ENCODE data around the gene SBNO1. TPM values are rescaled to one million over a fixed set of nuclear protein-coding genes. Genes with fewer than 3 reads are reported as not detected.

Gene SBNO1
- polyA plus RNA-seq, 3 donors, result 5.6 to 16.9 (median 11.4) TPM

DNA sequence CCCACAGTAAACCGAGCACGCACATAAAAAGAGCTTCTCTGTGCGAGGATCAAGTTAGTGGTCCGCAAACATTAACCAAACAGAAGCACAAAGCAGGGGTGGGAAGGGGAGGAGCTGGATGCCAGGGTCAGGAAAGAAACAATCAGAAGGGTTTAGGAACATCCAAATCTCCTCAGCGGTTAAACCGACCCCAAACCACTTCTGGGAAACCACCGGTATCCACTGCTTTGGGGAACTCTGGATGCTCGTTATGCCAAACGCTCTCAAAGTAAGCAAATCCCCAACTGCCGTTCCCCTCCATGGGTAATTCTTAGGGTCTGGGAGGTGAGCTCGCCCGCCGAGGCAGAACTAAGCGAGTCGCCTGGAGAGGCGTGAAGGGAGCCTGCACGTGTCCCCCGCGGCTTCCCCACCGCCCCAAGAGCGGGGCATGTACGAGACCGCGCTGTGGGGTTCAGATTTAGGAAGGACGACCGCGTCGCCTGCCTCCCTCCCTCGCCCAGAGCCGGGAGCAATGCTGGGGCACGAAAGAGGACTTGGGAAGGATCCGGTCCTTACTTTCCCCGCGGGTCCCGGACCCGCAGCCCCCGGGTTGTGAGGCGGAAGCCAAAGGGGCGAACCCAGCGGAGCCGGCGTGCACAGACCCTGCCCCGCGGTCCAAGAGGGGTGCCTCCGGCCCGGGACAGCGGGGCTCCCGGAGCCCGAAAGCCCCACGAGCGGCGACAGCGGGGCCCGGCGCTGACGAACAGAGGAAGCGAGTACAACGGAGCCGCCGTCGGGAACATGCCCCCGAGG, 711 bp downstream of the SBNO1 start:
- no peaks in the 10 kb centered on the region for H3K27me3 ChIP-seq (ENCODE audit: control insufficient read depth in 2 of 2, insufficient read depth in 2 of 2, low read length in 2 of 2)
- H2AFZ ChIP-seq (ENCODE audit: insufficient read depth, low read depth, low read length, poor library complexity, severe bottlenecking), result peak overlapping the region; percentile 92
- peak overlapping the region; percentile 93 to 96 for H3K27ac ChIP-seq (ENCODE audit: low read depth in 1 of 2, low read length in 2 of 2)
- peaks cover 0 to 5% of the 10 kb centered on the region in 2 donors for H3K36me3 Mint-ChIP-seq
- H3K27me3 Mint-ChIP-seq (ENCODE audit: low read depth in 3 of 3), result peaks cover 0 to 2% (median 2%) of the 10 kb centered on the region in 3 donors
- peak overlapping the region; percentile 78 to 89 (median 87) for H3K4me3 ChIP-seq (replicated peaks in 1 of 3; ENCODE audit: low read depth in 2 of 3, low read length in 3 of 3)
- TF ChIP-seq, protein P1, sequence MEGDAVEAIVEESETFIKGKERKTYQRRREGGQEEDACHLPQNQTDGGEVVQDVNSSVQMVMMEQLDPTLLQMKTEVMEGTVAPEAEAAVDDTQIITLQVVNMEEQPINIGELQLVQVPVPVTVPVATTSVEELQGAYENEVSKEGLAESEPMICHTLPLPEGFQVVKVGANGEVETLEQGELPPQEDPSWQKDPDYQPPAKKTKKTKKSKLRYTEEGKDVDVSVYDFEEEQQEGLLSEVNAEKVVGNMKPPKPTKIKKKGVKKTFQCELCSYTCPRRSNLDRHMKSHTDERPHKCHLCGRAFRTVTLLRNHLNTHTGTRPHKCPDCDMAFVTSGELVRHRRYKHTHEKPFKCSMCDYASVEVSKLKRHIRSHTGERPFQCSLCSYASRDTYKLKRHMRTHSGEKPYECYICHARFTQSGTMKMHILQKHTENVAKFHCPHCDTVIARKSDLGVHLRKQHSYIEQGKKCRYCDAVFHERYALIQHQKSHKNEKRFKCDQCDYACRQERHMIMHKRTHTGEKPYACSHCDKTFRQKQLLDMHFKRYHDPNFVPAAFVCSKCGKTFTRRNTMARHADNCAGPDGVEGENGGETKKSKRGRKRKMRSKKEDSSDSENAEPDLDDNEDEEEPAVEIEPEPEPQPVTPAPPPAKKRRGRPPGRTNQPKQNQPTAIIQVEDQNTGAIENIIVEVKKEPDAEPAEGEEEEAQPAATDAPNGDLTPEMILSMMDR (IDR thresholded peaks at IDR 0.05), result no peak
- intact Hi-C loops (cut with micrococcal nuclease), result loop anchor here (2.0 to 10.0 kb wide), 4 partner anchors 19 to 389 kb away; partner anchors contain the start of genes KMT5A (in 1 of the 2) and OGFOD2 (in 1 of the 2)
- H3K79me2 ChIP-seq (ENCODE audit: insufficient read depth, low read length), result peaks cover 57% of the 10 kb centered on the region
- H3K9ac ChIP-seq (ENCODE audit: insufficient read depth, low read length, poor library complexity, severe bottlenecking), result peak overlapping the region; percentile 92
- no peaks in the 10 kb centered on the region for H3K9me3 Mint-ChIP-seq
- under 1% methylated on average over 55 of the region's 62 CpGs for WGBS (ENCODE audit: insufficient coverage)
- H3K4me2 ChIP-seq (replicated peaks; ENCODE audit: extremely low read depth, low read length, poor library complexity, severe bottlenecking), result peak overlapping the region; percentile 99
- peaks cover 18% of the 10 kb centered on the region for H3K4me1 Mint-ChIP-seq
- H3K9me3 ChIP-seq (replicated peaks in 1 of 2; ENCODE audit: control insufficient read depth in 1 of 2, insufficient read depth in 1 of 2, low read length in 2 of 2), result no peaks in the 10 kb centered on the region
- H3K4me3 Mint-ChIP-seq, result peak overlapping the region; percentile 91 to 94
- H3K4me1 ChIP-seq (ENCODE audit: control insufficient read depth in 1 of 2, insufficient read depth in 2 of 2, low read length in 2 of 2), result peaks cover 25 to 28% of the 10 kb centered on the region in 2 donors
- H3K27ac Mint-ChIP-seq, result peak overlapping the region; percentile 74 to 98 (median 92)
- H4K20me1 ChIP-seq (ENCODE audit: insufficient read depth, low read length), result peaks cover 53% of the 10 kb centered on the region
- peak in 1 of 3 donors; percentile 31 for DNase-seq
- no peaks in the 10 kb centered on the region for H3K36me3 ChIP-seq (replicated peaks in 1 of 2; ENCODE audit: control insufficient read depth in 1 of 2, insufficient read depth in 2 of 2, low read length in 2 of 2)

GRCh38 chr12:123363390-123363739, 1.3 kb downstream of the SBNO1 start:
- Histone ChIP-seq H3K9ac (ENCODE audit: insufficient read depth, low read length, poor library complexity, severe bottlenecking) (peak overlapping the region; percentile 92), H3K79me2 (ENCODE audit: insufficient read depth, low read length) (peaks cover 63% of the 10 kb centered on the region), H3K36me3 (replicated peaks in 1 of 2; ENCODE audit: control insufficient read depth in 1 of 2, insufficient read depth in 2 of 2, low read length in 2 of 2) (no peaks in the 10 kb centered on the region), H3K4me1 (ENCODE audit: control insufficient read depth in 1 of 2, insufficient read depth in 2 of 2, low read length in 2 of 2) (peaks cover 25 to 28% of the 10 kb centered on the region in 2 donors), H3K27me3 (ENCODE audit: control insufficient read depth in 2 of 2, insufficient read depth in 2 of 2, low read length in 2 of 2) (no peaks in the 10 kb centered on the region), H3K27ac (ENCODE audit: low read depth in 1 of 2, low read length in 2 of 2) (peak overlapping the region; percentile 82 to 93), H3K4me3 (replicated peaks in 1 of 3; ENCODE audit: low read depth in 2 of 3, low read length in 3 of 3) (peak overlapping the region; percentile 78 to 89 (median 87)), H3K9me3 (replicated peaks in 1 of 2; ENCODE audit: control insufficient read depth in 1 of 2, insufficient read depth in 1 of 2, low read length in 2 of 2) (no peaks in the 10 kb centered on the region), H4K20me1 (ENCODE audit: insufficient read depth, low read length) (peaks cover 59% of the 10 kb centered on the region), H3K4me2 (replicated peaks; ENCODE audit: extremely low read depth, low read length, poor library complexity, severe bottlenecking) (peak overlapping the region; percentile 99), H2AFZ (ENCODE audit: insufficient read depth, low read depth, low read length, poor library complexity, severe bottlenecking) (peak overlapping the region; percentile 92)
- intact Hi-C loops (cut with micrococcal nuclease), result loop anchor here (2.0 to 10.0 kb wide), 2 partner anchors 67 to 389 kb away; partner anchors contain the start of gene OGFOD2 (in 1 of the 2)
- H3K4me1 Mint-ChIP-seq, result peaks cover 18% of the 10 kb centered on the region
- peaks cover 0 to 2% (median 2%) of the 10 kb centered on the region in 3 donors for H3K27me3 Mint-ChIP-seq (ENCODE audit: low read depth in 3 of 3)
- DNase-seq, result peak in 2 of 3 donors; percentile 17 to 18
- WGBS (ENCODE audit: insufficient coverage), result 0% methylated on average over 5 of the region's 9 CpGs
- no peaks in the 10 kb centered on the region for H3K9me3 Mint-ChIP-seq
- H3K27ac Mint-ChIP-seq, result peak overlapping the region; percentile 74 to 98 (median 92)
- peak overlapping the region; percentile 91 to 94 for H3K4me3 Mint-ChIP-seq
- H3K36me3 Mint-ChIP-seq, result peaks cover 0 to 5% of the 10 kb centered on the region in 2 donors
- TF ChIP-seq, protein P1 (IDR thresholded peaks at IDR 0.05), result no peak

Data from CD14-positive monocyte (primary cell).